Uterus (tissue), 4 donors: ENCODE measurements around the gene HPSE2. TPM values are rescaled to one million over a fixed set of nuclear protein-coding genes. Genes with fewer than 3 reads are reported as not detected.

Experiments used
- DNase-seq, 2 donors: peaks; one replicate each; pipeline ENCODE4 v3.0.0-alpha.2; 2019 to 2020
- H3K27ac ChIP-seq, 2 donors: fragments of 200-600 bp; sonication (generic); 1 replicate in 1 of 2; 2 replicates in 1 of 2; pipeline ENCODE4 v1.5.1; 2016 to 2018
- H3K27me3 ChIP-seq, 2 donors: fragments of 200-600 bp; sonication (generic); one replicate each; pipeline ENCODE4 v1.5.1; 2018 to 2019; ENCODE audit warnings: control low read depth in 1 of 2
- H3K36me3 ChIP-seq, 2 donors: fragments of 200-600 bp; sonication (generic); one replicate each; pipeline ENCODE4 v1.5.1; 2019; ENCODE audit warnings: control low read depth in 1 of 2
- H3K4me1 ChIP-seq, 2 donors: fragments of 200-600 bp; sonication (generic); one replicate each; pipeline ENCODE4 v1.5.1; 2018 to 2019; ENCODE audit warnings: control low read depth in 1 of 2
- H3K4me3 ChIP-seq, 2 donors: fragments of 200-600 bp; sonication (generic); 1 replicate in 1 of 2; 2 replicates in 1 of 2; pipeline ENCODE4 v1.5.1; 2018 to 2019; ENCODE audit warnings: mild to moderate bottlenecking in 1 of 2
- H3K9me3 ChIP-seq, 2 donors: fragments of 200-600 bp; sonication (generic); one replicate each; pipeline ENCODE4 v1.5.1; 2019; ENCODE audit warnings: control low read depth in 1 of 2
- CTCF ChIP-seq, 4 experiments: fragments of 200-600 bp in 2 of 4; fragments of 450-650 bp in 2 of 4; sonication (generic) in 2 of 4; IDR thresholded peaks; one replicate each; pipeline ENCODE4 v1.5.1; 2016 to 2019; ENCODE audit warnings: antibody characterized with exemption in 4 of 4, mild to moderate bottlenecking in 2 of 4, moderate library complexity in 1 of 4
- POLR2A ChIP-seq, 2 donors: fragments of 450-650 bp; IDR thresholded peaks; one replicate each; pipeline ENCODE4 v1.6.1; 2016; ENCODE audit warnings: antibody characterized with exemption in 2 of 2, mild to moderate bottlenecking in 1 of 2, moderate library complexity in 1 of 2
- intact Hi-C: fragments of 100-400 bp; cut with DNase I; formaldehyde crosslinking; loops from one replicate; pipeline ENCODE4 v1.15.1; 2023; ENCODE audit warnings: low total_unique reads
- total RNA-seq, 4 donors: library from RNA; depleted of rRNA in 3 of 4; stranded (reverse); fragments of >200 nt in 3 of 4; gene quantifications; one replicate each; pipeline versions ENCODE4 v1.1.0 to v1.2.4, GENCODE V29; 2014 to 2023
- donor health status: DM: yes; HTN: yes; CAD: no.

The HPSE2 gene
- total RNA-seq, 4 donors from 2014 or later = 7.0 to 13.6 (median 7.7) TPM; not detected in 1

GRCh38 chr10:99042051-99042771, 193.4 kb downstream of the HPSE2 start:
- H3K27ac ChIP-seq = no peak overlapping the region
- no peaks in the 10 kb centered on the region for H3K27me3 ChIP-seq
- TF ChIP-seq POLR2A (IDR thresholded peaks at IDR 0.05) = no peak
- TF ChIP-seq CTCF (IDR thresholded peaks at IDR 0.05) = no peak
- no peak for DNase-seq
- H3K9me3 ChIP-seq = peaks cover 0 to 5% of the 10 kb centered on the region in 2 donors
- intact Hi-C loops = no loop called here
- H3K4me3 ChIP-seq = no peak overlapping the region
- no peaks in the 10 kb centered on the region for H3K36me3 ChIP-seq
- no peaks in the 10 kb centered on the region for H3K4me1 ChIP-seq

- H3K9me3 ChIP-seq = peaks cover 0 to 5% of the 10 kb centered on the region in 2 donors
- TF ChIP-seq POLR2A (IDR thresholded peaks at IDR 0.05) = no peak
- TF ChIP-seq CTCF (IDR thresholded peaks at IDR 0.05) = no peak
- intact Hi-C loops = no loop called here
- no peaks in the 10 kb centered on the region for H3K27me3 ChIP-seq
- no peak for DNase-seq
- no peak overlapping the region for H3K4me3 ChIP-seq
- H3K36me3 ChIP-seq = no peaks in the 10 kb centered on the region
- no peak overlapping the region for H3K27ac ChIP-seq
- no peaks in the 10 kb centered on the region for H3K4me1 ChIP-seq
Observed at GRCh38 chr10:99041468-99041867, 194.2 kb downstream of the HPSE2 start.

GRCh38 chr10:99013885-99014284, 221.8 kb downstream of the HPSE2 start:
- Histone ChIP-seq H3K27ac (no peak overlapping the region), H3K4me3 (no peak overlapping the region), H3K4me1 (no peaks in the 10 kb centered on the region), H3K36me3 (no peaks in the 10 kb centered on the region), H3K27me3 (no peaks in the 10 kb centered on the region), H3K9me3 (no peaks in the 10 kb centered on the region)
- TF ChIP-seq POLR2A (IDR thresholded peaks at IDR 0.05) (no peak), CTCF (IDR thresholded peaks at IDR 0.05) (no peak)
- intact Hi-C loops = no loop called here
- no peak for DNase-seq

GRCh38 chr10:99010286-99010685, 225.4 kb downstream of the HPSE2 start:
- no peaks in the 10 kb centered on the region for H3K4me1 ChIP-seq
- TF ChIP-seq POLR2A (IDR thresholded peaks at IDR 0.05) (no peak), CTCF (IDR thresholded peaks at IDR 0.05) (no peak)
- H3K27ac ChIP-seq = no peak overlapping the region
- DNase-seq = no peak
- no peaks in the 10 kb centered on the region for H3K9me3 ChIP-seq
- H3K4me3 ChIP-seq = no peak overlapping the region
- intact Hi-C loops = no loop called here
- H3K27me3 ChIP-seq = no peaks in the 10 kb centered on the region
- no peaks in the 10 kb centered on the region for H3K36me3 ChIP-seq

- Histone ChIP-seq H3K4me1 (no peaks in the 10 kb centered on the region), H3K27me3 (no peaks in the 10 kb centered on the region), H3K36me3 (no peaks in the 10 kb centered on the region), H3K27ac (no peak overlapping the region), H3K9me3 (no peaks in the 10 kb centered on the region), H3K4me3 (no peak overlapping the region)
- no peak for TF ChIP-seq POLR2A (IDR thresholded peaks at IDR 0.05)
- DNase-seq = no peak
- intact Hi-C loops = no loop called here
Observed at GRCh38 chr10:99008054-99008453, 227.6 kb downstream of the HPSE2 start.
